HG02870 (cell line): Measurements from ENCODE around the gene MRPS17.
"Not testable (repeated sequence)": the region's sequence is repeated elsewhere in the genome, so short reads cannot be mapped to it uniquely, and the experiment has no call there.

Experiments used
- ATAC-seq: cut with Tn5 transposase; IDR thresholded peaks from one replicate; pipeline ENCODE4 v1.9.1; 2021; ENCODE audit warnings: mild to moderate bottlenecking, moderate library complexity; ENCODE audit not compliant: unreplicated experiment

MRPS17 gene

DNA sequence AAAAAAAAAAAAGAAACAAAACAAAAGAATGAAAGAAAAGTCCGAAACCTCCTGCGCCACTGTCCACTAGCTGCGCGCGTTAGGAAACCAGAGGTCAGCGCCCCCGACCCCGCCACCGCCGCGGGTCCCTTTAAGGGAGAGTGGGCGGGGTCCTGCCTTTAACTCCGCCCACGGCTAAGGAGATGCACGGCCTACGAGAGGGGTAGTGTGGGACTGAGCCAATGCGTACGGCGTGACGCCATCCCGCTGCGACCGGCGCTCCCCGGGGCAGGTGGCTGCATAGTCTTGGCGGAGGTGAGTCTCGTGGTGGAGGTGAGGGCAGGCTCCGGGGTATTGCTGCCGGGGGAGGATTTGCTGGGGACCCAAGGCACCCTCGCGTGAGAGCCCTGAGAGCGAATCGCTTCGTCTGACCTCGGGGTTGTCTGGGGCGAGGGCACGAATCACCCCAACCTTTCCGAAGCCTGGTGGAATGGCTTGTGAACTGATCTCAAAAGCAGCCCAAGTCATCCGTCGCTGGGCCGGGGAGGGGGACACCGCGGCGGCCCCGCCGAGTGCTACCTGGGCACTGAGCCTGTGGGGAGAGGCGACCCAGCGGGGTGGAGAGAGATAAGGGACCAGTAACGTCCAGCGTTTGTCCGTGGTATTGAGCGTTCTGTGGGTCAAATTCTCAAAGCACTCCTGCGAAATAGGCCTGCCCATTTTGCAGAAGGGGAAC is at the start of gene MRPS17:
MRPS17 (plus strand) TSS at position 241 of the 715 bp plus-strand sequence. CDS start 1,319 bp downstream, outside the sequence.
- peak; percentile 100 for ATAC-seq

DNA sequence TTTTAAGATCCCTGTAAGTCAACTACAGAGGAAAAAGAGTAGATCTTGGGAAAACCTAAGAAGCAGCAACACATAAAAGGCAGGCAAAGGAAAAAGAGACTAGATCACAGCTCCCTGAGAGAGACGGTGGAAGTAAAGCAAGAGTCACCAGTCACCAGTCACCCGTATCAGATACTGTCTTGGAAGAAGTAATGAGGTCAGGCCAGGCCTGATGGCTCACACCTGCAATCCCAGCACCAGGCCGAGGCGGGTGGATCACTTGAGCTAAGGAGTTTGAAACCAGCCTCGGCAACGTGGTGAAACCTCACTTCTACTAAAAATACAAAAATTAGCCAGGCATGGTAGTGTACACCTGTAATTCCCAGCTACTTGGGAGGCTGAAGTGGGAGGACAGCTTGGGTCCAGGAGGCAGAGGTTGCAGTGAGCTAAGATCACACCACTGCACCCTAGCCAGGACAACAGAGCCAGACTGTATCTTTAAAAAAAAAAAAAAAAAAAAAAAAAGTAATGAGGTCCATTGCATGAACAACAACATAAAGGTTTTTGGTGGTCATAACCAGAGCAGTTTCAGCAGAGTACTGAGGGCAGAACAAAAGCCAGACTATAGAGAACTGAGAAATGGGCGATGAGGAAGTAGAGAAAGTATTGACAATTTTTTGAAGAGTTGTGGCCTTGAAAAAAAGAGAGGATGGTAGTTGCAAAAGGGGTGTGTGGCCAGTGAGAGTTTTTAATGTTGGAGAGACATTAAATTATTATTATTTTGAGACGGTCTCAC is 47.5 kb upstream of the MRPS17 start:
- ATAC-seq = peak; percentile 97

DNA sequence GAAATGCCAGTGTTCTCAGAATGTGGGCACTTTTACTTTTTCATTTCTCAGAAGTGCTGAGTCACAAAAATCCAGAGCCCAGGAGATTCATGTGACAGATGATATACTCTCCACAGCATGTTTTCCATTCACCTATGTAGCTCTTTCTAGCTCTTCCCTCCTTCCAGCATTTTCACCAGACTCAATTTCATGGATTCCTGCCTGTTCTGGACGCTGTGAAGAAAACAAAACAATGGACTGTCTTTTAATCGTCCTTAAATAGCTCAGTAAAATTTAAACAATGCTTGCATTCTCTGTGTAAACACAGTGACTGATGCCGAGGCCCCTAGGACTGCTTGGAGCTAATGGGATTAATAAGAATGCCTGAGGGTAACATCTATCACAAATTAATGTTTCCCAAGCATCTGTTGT is 38.9 kb upstream of the MRPS17 start:
- no peak for ATAC-seq

GRCh38 chr7:55917771-55918170 is 33.9 kb upstream of the MRPS17 start:
- ATAC-seq = no peak

GRCh38 chr7:55928006-55928767 is 23.5 kb upstream of the MRPS17 start:
- ATAC-seq = no peak

DNA sequence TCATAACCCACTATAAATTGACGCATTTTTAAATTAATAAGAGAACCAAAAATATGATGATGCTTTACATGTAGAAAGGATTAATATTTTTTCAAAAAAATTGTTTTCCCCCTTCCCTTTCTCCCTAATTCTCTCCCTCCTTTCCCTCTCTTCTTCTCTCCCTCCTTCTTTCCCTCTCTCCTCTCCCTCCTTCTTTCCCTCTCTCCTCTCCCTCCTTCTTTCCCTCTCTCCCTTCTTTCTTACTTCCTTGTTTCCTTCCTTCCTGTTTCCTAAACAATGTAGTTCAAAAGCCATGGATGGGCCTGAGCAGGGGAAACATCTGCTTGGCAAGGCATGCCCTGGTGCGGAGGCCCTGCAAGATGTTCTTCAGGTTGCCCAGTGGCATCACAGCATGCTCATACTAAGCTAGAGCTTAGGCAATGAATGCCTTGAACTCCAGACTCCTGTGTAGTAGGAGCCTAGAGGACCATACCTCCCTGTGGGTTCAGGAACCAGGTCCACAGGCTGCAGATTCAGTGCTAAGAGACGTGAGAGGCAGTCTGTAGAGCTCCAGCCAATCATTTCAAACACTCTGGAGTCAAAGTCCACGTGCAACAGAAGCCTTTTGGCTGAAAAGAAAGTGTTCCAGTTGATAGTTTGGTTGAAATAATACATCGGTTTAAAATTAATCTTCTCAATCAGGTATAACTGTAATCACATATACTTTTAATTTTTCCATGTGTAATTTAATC is 20.1 kb upstream of the MRPS17 start:
- no peak for ATAC-seq

DNA sequence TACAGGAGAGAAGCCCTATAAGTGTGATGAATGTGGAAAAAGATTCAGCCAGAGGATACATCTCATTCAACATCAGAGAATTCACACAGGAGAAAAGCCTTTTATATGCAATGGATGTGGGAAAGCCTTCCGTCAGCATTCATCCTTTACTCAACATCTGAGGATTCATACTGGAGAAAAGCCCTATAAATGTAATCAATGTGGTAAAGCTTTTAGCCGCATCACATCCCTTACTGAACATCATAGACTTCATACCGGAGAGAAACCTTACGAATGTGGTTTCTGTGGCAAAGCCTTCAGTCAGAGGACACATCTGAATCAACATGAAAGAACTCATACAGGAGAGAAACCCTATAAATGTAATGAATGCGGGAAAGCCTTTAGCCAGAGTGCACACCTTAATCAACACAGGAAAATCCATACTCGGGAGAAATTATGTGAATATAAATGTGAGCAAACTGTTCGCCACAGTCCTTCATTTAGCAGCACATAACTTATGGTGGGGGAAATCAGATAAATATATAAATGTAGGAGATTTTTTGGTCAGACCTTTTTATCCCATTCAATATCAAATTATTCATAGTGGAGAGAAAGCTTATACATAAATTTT is 12.1 kb upstream of the MRPS17 start:
- ATAC-seq = no peak

DNA sequence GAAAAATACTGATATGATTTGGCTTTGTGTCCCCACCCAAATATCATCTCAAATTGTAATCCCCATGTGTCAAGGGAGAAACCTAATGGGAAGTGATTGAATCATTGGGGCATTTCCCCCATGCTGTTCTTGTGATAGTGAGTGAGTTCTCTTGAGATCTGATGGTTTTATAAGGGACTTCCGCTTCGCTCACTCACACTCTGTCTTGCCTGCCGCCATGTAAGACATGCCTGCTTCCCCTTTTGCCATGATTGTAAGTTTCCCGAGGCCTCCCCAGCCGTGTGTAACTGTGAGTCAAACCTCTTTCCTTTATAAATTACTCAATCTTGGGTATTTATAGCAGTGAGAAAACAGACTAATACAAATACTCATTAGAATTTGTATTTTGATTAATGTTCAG is 5.1 kb upstream of the MRPS17 start:
- ATAC-seq = no peak

GRCh38 chr7:55952352-55952671 is 635 bp downstream of the MRPS17 start:
- ATAC-seq = not testable (repeated sequence)

DNA sequence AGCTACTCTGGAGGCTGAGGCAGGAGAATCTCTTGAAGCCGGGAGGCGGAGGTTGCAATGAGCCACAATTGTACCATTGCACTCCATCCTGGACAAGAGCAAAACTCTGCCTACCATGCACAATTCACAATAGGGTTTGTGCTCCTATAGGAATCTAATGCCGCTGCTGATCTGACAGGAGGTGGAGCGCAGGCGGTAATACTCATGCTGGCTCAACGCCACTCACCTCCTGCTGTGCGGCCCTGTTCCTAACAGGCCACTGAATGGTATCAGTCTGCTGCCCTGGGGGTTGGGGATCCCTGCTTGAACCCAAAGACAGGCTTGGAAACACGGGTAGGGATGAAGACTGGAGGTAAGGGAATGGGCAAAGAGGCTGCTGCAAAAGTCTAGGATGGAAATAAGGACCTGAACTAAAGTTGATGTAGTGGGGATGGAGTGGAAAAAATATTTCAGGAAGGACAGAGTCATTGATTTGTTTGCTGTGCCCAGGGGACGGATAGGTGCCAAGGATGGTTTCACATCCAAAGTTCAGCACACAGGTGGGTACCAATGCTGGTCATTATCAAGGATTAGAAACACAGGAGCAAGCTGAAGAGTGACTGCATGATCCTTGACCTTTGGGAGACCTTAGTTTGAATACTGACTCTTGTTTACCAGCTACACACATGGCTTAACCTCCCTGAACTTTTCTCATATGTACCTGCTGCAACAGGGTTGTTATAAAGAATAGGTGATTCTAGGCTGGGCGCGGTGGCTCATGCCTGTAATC is 2.2 kb downstream of the MRPS17 start:
- no peak for ATAC-seq

DNA sequence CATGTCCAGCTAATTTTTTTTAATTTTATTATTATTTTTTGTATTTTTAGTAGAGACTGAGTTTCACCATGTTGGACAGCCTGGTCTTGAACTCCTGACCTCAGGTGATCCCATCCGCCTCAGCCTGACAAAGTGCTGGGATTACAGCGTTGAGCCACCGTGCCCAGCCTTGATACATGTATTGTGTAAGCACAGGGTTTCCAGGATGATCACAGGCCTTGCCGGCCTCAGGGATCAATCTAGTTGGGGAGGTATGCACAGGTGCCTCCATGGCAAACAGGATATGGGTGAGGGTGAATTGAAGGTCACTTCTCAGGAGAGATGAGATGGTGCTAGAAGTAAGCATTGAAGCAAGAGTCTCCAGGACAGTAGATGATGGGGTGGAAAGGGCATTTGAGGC is 5.5 kb downstream of the MRPS17 start:
- ATAC-seq = no peak

DNA sequence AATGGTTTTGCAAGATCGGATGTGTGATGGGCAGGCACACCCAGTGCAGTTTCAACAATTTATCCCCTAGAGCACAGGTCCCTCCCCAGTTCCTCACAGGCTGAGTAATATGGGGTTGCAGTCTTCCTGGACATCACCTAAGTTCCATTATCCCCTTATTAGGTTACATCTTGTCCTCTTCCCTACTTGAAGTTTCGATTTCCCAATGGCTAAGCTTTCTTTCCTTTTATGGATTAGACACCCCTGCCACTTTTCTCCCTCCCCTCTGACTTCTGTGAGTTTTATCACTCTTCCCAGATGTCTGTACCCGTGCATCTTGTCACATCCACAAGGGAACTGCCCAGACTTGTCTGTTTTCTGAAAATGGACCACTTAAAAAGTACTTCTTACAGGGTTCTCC is 10.3 kb downstream of the MRPS17 start:
- no peak for ATAC-seq

GRCh38 chr7:55963584-55964168 is 12.0 kb downstream of the MRPS17 start:
- no peak for ATAC-seq

DNA sequence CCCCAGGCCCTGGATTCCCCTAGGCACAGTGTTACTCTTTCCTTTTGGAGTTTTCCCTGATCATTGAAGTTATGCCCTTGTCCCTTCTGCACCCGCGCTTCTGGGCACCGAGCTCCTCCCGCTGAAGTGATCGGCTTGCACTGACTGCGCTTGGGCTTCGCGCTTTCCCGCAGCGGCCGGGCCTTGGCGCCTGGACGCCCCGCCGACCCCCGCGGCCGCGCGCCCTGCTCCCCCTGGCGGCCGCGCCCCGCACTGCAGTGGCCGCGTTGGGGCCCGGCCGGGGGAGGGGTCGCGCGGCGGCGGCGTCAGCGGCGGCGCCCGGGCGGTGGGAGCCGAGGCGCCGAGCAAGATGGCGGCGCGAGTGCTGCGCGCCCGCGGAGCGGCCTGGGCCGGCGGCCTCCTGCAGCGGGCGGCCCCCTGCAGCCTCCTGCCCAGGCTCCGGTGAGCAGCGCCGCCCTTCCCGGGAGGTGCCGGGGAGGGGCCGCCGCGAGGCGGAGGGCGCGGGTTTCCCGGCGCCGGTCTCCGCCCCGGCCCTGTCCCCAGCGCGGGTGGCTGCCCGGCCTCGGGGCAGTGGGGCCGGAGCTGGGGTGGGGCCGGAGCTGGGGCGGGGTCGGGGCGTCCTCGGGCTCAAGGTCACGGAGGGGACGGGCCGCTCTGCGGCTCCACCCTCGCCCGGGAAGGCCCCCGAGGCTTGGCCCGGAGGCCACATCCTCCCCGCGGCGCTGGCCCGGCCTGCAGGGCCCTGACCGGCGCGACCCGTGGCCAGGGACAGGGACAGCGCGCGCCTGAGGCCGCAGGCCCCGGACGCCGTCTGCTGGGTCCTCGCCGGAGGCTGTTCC is 12.8 kb downstream of the MRPS17 start, which contains the start of gene NIPSNAP2:
NIPSNAP2 (plus strand) TSS at position 325 of the 839 bp plus-strand sequence; CDS start at position 350, 25 bp downstream.
- peak; percentile 80 for ATAC-seq

- peak; percentile 32 for ATAC-seq
Observed at GRCh38 chr7:55965100-55965470, 13.4 kb downstream of the MRPS17 start.

GRCh38 chr7:55965805-55966421 is 14.2 kb downstream of the MRPS17 start:
- no peak for ATAC-seq

DNA sequence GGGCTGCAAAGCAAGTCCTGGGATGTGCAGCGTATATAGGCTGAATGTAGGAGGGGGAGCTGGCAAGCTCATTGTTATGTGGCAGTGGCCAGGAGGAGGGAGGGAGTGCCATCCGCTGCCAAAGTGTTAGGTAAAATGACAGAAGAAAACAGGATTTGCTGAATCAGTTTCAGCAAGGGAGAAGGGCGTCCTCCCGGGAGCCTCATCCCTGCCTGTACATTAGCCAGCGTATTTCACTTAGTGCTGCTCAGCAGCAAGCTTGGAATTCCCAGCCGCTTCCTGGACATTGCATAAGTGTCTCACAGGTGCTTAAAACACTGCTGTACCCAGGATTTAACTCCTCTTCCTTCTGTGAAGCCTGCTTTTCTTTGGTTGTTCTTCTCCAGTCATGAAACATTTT is 15.2 kb downstream of the MRPS17 start:
- no peak for ATAC-seq

DNA sequence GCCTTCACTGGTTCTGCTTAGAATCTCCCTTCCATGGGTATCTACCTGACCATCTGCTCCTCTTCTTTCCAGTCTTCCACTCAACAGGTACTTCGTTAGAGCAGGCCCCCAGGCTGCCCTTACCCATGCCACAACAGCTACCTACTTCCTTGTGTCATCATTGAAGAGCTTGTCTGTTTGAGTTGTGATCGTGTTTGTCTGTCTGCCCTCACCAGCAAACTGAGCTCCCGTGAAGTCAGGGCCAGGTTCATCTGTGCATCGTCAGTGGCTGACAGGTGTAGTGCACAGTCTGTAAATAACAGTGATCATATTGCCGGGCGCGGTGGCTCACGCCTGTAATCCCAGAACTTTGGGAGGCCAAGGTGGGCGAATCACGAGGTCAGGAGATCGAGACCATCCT is 17.7 kb downstream of the MRPS17 start:
- no peak for ATAC-seq
